ENCODE results near the gene MFAP5.
A peak's percentile ranks its signal among the peaks of the same experiment; 100 is the strongest.

The MFAP5 gene, protein sequence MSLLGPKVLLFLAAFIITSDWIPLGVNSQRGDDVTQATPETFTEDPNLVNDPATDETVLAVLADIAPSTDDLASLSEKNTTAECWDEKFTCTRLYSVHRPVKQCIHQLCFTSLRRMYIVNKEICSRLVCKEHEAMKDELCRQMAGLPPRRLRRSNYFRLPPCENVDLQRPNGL

DNA sequence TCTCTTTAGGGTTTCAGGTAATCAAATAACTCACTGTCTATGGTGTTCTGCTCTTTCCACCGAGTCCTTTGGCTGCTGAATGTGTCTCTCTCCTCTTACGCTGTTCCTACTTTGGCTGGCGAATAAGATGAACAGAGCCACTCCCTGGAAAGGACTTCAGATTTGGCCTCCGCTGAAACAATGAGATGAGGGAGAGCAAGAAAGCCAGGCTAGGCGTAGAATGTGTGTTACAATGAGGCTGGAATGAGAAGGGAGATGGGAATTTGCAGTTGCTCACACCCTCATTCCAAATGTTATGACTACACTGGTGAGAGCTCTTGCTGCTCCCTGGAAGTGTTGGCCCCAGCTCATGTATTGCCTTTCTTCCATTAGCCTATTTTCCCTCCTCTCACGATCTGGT is at the start of gene MFAP5:
Gene MFAP5 (minus strand): TSS at position 234 of the 400 bp plus-strand sequence. CDS start 722 bp downstream, outside the sequence.
- no peak for DNase-seq (ENCODE audit: low read depth in 1 of 2, low spot score in 1 of 2)

DNA sequence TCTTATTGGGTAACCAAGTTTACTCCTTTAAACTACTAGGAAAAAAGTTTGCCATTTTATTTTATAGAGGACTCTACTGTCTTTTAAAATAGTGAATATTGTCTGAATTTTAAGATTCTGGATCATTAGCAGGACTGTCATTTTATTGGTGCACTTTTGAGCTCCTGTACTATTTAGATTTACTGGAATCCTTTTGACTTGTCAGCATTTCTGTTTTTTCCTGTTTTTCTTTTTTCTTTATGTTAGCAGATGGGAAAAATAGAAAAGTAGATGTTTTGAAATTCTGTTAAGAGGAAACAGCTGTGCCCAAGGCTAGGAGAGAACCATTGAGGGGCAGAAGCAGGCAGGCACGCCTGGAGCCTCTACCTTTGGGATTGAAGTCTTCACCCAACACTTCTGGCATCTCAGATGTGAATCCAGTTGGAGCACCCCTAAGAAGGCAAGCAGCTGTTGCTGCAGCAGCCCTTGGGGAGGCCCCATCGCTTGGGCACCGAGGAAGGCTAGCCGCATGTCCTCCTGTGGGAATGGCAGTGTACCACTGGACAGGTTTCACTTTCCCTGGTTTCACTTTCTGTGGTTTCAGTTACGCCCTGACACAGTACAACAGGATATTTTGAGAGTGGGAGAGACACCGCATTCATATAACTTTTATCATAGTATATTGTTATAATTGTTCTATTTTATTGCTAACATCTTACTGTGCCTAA is 46.7 kb upstream of the MFAP5 start:
- DNase-seq (ENCODE audit: low read depth in 1 of 2, low spot score in 1 of 2): no peak

DNA sequence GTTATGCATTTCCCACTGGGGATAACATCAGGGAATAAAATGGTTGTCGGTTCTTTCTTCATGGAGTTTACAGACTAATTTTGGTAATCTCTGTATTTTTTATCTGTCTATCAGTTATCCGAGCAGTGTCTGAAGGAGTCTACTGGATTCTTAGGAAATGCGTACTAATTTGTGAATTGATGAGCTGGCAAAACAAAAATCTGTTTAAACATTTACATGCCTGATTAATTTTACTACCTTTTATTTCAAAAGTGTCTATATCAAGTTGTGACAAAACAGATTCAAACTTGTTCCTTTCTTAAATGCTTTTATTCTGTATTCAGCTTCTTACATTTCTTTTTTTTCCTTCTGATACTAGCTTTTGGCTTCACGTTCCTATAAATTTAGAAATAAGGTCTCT is 39.5 kb upstream of the MFAP5 start:
- DNase-seq (ENCODE audit: low read depth in 1 of 2, low spot score in 1 of 2): no peak

DNA sequence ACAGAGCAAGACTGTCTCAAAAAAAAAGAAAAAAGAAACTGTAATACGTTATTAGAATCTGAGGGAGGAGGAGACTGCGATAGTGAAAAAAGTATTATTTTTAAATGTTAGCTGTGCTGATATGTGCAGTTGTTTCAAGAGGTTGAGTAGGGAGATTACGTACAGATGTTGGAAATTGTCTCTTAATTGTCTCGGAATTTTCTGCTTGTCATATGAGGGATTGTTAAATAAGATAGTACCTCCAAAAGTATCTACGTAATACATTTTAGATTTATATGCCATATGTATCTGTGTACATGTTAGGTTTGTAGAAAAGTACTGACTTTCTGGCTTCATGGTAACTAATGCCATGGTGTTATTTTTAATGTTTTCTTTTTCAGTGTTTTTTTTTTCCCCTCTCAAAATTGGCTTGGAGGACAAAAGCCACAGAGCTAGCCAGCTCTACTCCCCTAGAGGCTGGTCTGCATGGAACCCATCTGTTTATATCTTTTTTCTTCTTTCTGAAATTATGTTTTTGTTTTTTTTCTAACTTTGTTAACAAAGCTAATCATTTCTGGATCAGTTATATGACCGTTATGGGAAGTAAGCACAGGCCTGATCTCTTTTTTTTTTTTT is 38.5 kb upstream of the MFAP5 start:
- DNase-seq (ENCODE audit: low read depth in 1 of 2, low spot score in 1 of 2): no peak

DNA sequence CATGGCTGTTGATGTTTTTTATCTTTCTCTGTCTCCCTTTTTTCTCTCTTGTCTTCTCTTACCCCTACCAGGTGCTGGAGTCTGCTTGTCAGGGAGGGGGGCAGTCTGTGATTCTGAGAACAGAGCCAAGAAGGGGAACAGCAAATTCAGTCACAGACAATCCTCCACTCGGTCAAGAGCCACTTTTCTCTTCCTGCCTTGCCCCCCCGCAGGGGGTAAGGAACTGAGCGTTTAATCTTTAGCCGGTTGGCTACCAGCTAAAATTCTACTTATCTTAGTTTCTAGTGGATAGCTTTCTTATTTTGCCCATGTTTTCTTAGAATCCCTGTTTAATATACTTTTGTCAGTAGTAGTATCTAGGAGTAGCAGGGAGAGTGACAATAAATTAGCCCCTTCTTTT is 37.1 kb upstream of the MFAP5 start:
- DNase-seq (ENCODE audit: low read depth in 1 of 2, low spot score in 1 of 2): no peak

DNA sequence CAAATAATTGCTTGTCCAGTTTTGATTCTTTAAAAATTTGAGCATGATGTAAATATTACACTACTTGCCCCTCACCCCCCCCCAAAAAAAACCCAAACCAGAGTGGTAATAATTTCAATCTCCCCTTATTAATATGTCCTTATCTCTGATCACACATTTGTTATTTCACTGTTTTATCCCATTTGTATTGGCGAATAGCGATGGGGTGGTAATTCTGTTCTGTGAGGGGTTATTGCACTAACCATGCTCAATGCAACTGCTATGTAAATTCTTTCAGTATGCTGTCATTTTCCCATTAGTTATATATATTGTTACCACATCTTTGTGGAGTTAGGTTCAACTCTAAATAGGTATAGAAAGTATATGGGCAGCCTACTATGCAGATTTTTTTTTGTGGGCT is 36.3 kb upstream of the MFAP5 start:
- DNase-seq (ENCODE audit: low read depth in 1 of 2, low spot score in 1 of 2): no peak

DNA sequence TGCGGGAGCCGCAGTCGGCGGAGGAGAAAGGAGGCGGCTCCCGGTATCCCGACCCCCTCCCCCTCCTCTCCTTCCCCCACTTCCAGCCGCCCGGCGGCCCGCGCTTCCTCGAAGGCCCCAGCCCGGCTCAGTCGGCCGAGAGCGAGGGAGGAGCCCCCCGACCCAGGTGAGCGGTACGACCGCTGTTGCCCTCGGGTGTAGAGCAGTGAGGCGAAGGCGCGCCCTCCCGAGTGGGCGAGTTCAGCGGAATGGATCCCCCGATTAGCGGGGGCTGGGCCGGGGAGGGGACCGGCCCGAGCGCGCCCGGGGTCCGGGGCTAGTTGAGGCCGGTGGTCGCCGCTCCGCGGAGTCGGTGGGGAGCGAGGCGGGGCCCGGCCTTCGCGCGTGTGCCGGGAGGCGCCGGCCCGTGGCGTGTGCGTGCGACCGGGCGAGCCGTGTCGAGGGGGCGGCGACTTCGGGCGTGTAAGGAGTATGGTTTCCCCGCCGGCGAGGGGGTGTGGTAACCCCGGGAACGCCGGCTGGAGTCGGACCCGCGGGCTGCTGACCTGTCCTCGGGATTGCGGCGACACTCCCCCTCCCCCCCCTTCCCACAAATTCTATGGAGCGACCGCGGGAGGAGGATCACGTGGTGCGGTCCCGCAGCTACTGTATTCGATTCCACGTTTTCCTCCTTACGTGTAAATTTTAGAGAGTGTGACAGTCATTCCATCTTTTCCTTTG is 35.7 kb upstream of the MFAP5 start:
- DNase-seq (ENCODE audit: low read depth in 1 of 2, low spot score in 1 of 2): peak in 1 of 2 donors; percentile 28

DNA sequence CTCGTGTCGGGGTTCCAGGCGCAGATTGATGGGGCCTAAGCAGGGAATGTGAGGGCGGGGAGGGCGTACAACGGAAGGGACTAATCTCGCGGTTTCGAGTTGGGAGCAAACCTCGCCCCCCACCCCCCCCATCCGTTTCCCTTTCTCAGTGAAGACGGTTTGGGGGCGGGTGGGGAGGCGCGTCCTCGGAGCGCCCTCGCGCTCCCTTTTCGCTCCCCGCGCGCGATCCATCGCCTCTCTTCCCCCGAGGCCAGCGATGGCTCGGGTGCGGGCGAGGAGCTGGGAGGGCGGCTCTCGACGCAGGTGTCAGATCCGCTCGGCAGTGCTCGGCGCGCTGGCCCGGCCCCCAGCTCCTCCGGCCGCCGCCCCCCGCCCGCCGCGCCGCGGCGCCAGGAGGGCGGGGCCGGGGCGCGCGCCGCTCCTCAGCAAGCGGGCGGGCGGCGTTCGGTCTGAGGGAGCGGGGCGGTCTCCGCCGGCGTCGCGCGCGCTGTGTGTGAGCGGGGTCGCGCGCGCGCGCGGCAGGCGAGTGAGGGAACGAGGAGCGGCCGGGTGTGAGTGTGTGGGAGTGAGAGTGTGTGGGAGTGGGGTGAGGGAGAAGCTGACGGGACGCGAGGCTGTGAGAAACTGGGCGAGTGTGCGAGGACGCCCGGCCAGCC is 35.0 kb upstream of the MFAP5 start, which contains the start of gene RIMKLB:
Gene RIMKLB (plus strand): TSS at position 516 of the 656 bp plus-strand sequence. CDS start 15,876 bp downstream, outside the sequence.
- DNase-seq (ENCODE audit: low read depth in 1 of 2, low spot score in 1 of 2): peak; percentile 53 to 61

DNA sequence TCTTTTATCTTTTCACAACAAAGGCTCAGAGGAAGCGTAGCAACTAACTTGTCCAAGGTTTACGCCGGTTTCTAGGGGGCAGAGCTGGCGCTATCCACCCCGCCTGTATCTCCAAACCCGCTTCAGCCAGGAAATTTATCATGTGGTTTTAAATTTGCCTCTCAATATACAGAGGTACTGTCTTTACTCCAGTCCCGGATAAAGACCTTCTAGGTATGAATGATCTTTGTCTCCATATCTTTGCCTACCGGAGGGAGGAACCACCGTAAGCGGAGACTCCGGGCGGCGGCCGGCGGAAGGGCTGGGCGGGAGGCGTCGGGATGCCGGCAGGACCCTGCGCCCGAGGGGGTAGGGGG is 34.5 kb upstream of the MFAP5 start:
- no peak for DNase-seq (ENCODE audit: low read depth in 1 of 2, low spot score in 1 of 2)

DNA sequence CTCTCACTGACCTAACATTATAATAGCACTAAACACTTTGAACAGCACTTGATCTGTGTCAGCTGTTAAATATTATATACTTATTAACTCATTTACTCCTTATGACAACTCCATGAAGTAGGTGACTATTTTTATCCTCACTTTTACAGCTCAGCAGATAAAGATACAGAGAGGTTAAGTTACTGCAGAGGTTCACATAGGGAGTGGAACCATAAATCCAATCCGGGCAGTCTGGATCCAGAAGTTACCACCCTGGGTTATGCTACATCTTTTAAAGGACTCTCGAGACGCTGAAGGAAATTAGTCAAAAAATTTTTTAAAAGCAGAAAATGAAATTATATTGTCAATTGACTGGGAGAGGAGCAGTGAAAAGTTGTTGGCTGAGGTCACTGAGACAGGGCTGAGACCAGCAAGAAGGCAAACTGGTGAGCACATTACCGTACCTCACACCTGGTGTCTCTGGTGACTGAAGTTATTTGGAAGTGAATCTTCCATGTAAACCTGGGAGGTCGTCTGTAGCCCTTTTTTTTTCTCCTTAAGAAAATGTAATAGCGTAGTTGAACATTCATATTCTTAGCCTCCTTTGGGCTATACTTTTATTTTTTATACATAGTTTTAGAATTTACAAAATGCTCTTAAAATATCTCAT is 33.9 kb upstream of the MFAP5 start:
- DNase-seq (ENCODE audit: low read depth in 1 of 2, low spot score in 1 of 2): no peak

DNA sequence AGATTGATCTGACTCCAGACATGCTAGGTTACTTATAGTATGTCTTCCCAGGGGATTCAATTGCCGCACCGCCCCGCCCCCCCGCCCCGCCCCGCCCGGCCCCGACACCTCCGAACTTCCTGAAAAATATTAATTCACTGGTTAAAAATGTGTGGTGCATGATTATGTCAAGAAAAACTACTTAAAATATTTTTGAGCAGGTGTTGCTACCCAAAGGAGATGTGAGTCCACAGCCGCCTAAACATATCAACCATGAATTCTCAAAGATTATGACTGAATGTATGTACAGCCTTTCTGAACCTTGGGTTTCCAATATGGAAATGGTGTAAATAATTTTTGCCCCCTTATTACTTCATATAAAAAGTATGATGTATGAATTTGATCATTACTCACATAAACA is 32.5 kb upstream of the MFAP5 start:
- no peak for DNase-seq (ENCODE audit: low read depth in 1 of 2, low spot score in 1 of 2)

DNA sequence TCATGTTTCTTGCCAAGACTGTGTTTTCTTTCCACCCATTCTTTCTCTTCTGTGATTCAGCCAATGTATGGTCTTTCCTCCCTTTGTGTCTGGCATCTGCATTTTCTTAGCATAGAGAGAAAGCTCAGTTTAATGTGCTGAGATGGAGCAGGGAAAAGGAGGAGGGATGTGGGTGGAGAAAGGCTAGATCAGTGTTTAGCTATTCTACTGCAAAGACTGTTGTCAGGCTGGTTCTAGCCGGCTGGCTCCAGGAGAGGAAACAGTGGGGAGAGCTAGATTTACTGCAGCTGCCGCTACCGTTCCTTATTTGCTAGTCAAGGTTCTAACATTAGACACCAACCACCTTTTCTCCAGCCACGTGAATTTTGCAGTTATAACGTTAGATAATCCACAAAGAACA is 29.9 kb upstream of the MFAP5 start:
- DNase-seq (ENCODE audit: low read depth in 1 of 2, low spot score in 1 of 2): no peak

DNA sequence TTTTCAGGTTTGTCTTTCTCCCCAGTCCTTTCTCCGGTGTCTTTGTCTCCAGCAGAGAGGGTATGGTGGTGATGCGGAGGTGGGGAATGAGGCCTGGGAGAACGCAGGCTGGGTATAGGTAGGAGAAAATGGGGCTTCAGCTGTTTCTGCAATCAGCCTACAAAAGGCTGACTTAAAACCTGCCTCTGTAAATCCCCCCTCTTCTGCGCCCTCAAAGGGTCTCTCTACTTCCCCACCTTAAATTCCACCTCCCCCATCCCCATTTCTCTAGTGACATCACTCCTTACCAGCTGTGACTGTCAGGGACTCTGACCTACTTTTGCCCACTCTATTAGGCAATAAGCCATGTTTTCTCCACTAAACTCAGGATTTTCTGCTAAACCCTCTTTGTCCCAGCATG is 27.1 kb upstream of the MFAP5 start:
- DNase-seq (ENCODE audit: low read depth in 1 of 2, low spot score in 1 of 2): no peak

DNA sequence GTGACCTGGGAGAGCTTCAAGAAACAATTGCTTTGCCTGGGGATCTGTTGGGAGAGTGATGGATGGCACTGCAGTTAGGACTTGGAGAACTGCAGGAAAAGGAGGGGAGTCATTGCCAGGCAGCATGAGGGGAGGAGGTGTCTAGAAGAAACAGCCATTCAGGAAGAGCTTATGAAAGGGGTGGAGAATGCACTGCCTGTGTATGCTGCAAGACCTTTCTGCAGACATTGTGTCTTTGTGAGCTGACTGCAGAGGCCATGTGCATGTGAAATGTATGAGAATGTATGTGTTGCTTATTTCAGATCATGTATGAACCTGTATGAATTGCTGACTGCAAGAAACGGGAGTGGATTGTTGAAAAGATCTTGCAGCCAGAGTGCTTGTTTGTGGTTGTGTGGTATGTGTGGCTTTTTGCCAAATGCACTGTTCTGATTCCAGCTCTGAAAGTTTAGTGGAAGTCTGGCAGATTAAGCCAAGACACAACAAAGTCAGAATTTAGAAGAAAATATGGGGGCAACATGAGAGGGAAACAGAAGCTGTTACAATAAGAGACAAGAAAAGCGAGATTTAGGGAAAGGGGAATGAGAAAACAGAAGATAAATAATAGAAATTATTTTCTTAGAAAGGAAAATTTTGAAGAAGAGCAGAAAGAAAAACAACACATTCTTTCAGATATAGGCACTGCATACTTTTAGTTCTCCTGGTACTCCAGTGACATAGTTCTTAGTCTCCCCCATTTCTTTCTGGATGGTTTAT is 25.4 kb upstream of the MFAP5 start:
- DNase-seq (ENCODE audit: low read depth in 1 of 2, low spot score in 1 of 2): no peak

DNA sequence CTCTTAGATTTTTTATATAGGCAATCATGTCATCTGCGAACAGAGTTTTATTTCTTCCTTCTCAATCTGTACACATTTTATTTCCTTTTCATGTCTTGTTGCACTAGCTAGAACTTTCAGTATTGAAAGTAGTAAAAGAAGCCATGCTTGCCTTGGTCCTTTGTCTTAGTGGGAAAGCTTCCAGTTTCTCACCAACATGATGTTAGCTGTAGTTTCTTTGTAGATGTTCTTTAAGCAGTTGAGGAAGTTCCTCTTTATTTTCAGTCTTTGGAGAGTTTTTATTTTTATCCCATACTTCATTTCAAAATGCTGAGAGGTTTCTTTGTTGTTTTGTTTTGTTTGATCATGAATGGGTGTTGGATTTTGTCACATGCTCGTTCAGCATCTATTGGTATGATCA is 22.4 kb upstream of the MFAP5 start:
- DNase-seq (ENCODE audit: low read depth in 1 of 2, low spot score in 1 of 2): no peak

DNA sequence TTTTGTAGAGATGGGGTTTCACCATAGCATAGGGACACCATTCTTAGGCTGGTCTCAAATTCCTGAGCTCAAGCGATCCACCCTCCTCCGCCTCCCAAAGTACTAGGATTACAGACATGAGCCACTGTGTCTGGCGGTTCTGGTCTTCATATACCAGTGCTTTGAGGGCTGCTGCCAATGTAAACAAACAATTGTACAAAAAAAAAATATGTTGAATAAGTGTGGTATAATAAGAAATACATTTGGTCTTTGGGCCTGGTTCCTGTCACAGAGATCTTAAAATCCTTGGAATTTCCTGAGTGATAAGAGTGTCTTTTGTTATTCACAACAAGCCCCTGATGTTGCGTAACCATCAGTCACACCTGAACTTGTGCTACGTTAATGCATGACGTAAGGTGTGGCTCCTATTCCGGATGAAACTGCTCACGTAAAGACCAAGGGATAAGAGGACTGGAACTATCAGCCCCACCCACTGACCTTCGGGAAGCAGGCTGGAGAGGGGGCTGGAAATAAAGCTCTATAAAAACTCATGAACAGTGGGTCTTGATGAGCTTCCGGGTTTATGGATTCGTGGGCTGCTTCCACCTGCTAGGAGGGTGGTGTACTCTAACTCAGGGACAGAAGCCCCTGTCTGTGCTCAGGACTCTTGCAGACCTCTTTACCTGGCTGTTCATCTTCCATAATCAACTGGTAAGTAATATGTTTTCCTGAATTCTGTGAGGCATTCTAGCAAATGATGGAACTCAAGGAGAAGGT is 18.7 kb upstream of the MFAP5 start:
- DNase-seq (ENCODE audit: low read depth in 1 of 2, low spot score in 1 of 2): no peak

DNA sequence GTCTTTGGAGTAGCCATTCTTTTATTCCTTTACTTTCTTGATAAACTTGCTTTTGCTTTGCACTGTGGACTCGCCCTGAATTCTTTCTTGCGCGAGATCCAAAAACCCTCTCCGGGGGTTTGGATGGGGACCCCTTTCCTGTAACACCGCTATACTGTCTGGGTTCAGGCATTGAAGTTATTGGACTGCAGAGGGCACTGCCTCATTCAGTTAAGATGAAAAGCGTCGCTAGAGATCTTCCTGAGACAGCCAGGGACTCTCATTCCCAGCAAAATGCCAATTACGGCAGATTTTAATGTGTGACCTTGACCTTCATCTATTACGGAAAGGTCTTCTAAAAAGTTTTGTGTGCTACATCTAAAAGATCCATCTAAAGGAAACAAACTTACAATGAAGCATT is 17.9 kb upstream of the MFAP5 start:
- no peak for DNase-seq (ENCODE audit: low read depth in 1 of 2, low spot score in 1 of 2)

DNA sequence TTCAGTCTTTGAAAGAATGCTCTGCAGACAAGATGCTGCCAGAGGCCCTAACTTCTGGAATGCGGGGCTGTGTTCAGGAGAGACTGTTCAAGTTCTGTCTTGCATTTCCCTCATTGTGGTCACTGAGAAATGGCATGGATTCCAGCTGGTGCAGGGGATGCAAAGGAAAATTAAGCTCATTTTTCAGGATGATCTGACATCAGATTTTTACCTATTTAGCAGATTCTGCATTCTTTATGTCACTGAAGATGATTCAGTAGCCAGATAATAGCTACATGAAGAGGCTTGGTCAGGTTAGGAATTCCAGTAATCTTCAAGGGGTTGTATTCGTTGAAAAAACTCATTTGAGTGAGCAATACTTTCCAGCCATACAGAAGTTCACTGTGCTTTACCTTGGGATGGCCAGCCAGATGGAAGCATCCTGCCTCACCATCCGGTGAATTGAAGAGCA is 16.1 kb upstream of the MFAP5 start:
- no peak for DNase-seq (ENCODE audit: low read depth in 1 of 2, low spot score in 1 of 2)

DNA sequence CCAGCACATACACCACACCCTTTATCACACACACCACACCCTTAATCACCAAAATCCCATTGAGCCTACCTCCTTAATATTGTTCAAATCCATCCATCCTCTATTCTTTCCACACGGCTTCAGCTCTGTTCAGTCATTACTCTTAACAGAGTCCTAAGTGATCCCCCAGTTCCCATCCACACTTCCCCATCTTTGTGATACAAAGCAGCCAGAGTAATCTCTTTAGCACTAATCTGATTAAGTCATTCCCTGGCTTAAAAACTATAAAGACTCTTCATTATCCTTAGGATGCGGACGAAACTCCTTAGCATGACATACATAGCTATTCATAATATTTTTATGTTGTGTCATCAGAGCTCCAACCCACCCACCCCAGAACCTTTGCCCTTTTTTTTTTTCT is 14.7 kb upstream of the MFAP5 start:
- no peak for DNase-seq (ENCODE audit: low read depth in 1 of 2, low spot score in 1 of 2)

All from activated CD4-positive, alpha-beta T cell treated with anti-CD3 and anti-CD28 coated beads, Interleukin-2, amount 50 U/mL, for 24 hours (primary cell).